HCT116 (cell line): ENCODE results near the gene CAMKMT. TPM values are rescaled to one million over a fixed set of nuclear protein-coding genes. Genes with fewer than 3 reads are reported as not detected.

Experiments used
- ATAC-seq: fragments of 200-7000 bp; cut with Tn5 transposase; 2 replicates; pipeline ENCODE4 v1.9.1; 2020; ENCODE audit warnings: mild to moderate bottlenecking, moderate library complexity
- BruUV-seq: library from RNA; stranded (reverse); fragments of 400-500 nt; replicated peaks from 2 replicates; lab custom pipeline; 2021; lab: Mats Ljungman, UMichigan
- CTCF ChIA-PET: fragments of 300-600 bp; sonication (Branson Sonifier 250); formaldehyde crosslinking; loops from one replicate; lab custom pipeline; 2021; ENCODE audit warnings: antibody characterized with exemption; lab: Charles Lee
- POLR2A ChIA-PET: fragments of 300-600, 350-600 bp; sonication (Branson Sonifier 250); formaldehyde crosslinking; loops from one replicate; lab custom pipeline; 2021; ENCODE audit warnings: antibody characterized with exemption; lab: Charles Lee
- RAD21 ChIA-PET, 2 experiments: fragments of 300-600 bp; sonication (Branson Sonifier 250); formaldehyde crosslinking; loops; one replicate each; lab custom pipeline; 2023; ENCODE audit warnings: low total read pairs in 2 of 2; ENCODE audit not compliant: uncharacterized antibody in 2 of 2, unreplicated experiment in 2 of 2, low non-redundant PET in 1 of 2; lab: Charles Lee
- DNase-seq: peaks from one replicate; pipeline ENCODE4 v3.0.0-alpha.2; 2010; ENCODE audit warnings: low read depth, low spot score
- H2AFZ ChIP-seq: fragments of 200-600 bp; shearing (Covaris generic), sonication (generic); 2 replicates; pipeline ENCODE4 v1.6.1; 2017; ENCODE audit warnings: low read depth, mixed run types, mixed read lengths, antibody characterized with exemption, low read length; ENCODE audit not compliant: poor library complexity, severe bottlenecking
- H3K27ac ChIP-seq: 2 replicates; pipeline ENCODE4 v1.5.1; 2012; ENCODE audit warnings: low read depth, low read length
- H3K27me3 ChIP-seq: fragments of 200-600 bp; sonication (generic); 2 replicates; pipeline ENCODE4 v1.6.1; 2016; ENCODE audit warnings: mixed run types, low read length, mixed read lengths; ENCODE audit not compliant: insufficient read depth
- H3K36me3 ChIP-seq, 2 experiments: fragments of 200-500 bp in 1 of 2; fragments of 200-600 bp in 1 of 2; sonication (Bioruptor generic) in 1 of 2; sonication (generic) in 1 of 2; 2 replicates each; pipeline versions ENCODE4 v1.5.1 to v1.6.1; 2014 to 2016; ENCODE audit warnings: low read length in 2 of 2, inconsistent platforms in 1 of 2, mixed read lengths in 1 of 2, mixed run types in 1 of 2; ENCODE audit not compliant: insufficient read depth in 2 of 2, control insufficient read depth in 1 of 2
- H3K4me1 ChIP-seq, 2 experiments: fragments of 200-600 bp in 1 of 2; sonication (generic) in 1 of 2; 2 replicates each; pipeline versions ENCODE4 v1.5.1 to v1.6.1; 2012 to 2017; ENCODE audit warnings: low read length in 2 of 2, inconsistent platforms in 1 of 2, mild to moderate bottlenecking in 1 of 2, mixed read lengths in 1 of 2, mixed run types in 1 of 2, moderate library complexity in 1 of 2; ENCODE audit not compliant: insufficient read depth in 2 of 2, control insufficient read depth in 1 of 2
- H3K4me2 ChIP-seq: fragments of 200-600 bp; sonication (generic); 2 replicates; pipeline ENCODE4 v1.6.1; 2017; ENCODE audit warnings: mixed run types, low read length, mixed read lengths
- H3K4me3 ChIP-seq, 2 experiments: fragments of 200-600 bp in 1 of 2; sonication (generic) in 1 of 2; replicated peaks in 1 of 2; 2 replicates each; pipeline ENCODE4 v1.5.1; 2011 to 2016; ENCODE audit warnings: low read length in 2 of 2, control low read depth in 1 of 2, low read depth in 1 of 2, mild to moderate bottlenecking in 1 of 2, mixed read lengths in 1 of 2, mixed run types in 1 of 2
- H3K79me2 ChIP-seq: fragments of 200-600 bp; sonication (generic); 2 replicates; pipeline ENCODE4 v1.6.1; 2017; ENCODE audit warnings: mild to moderate bottlenecking, mixed run types, low read length, moderate library complexity, mixed read lengths; ENCODE audit not compliant: insufficient read depth
- H3K9ac ChIP-seq: fragments of 200-600 bp; sonication (generic); 2 replicates; pipeline ENCODE4 v1.6.1; 2016; ENCODE audit warnings: low read length, mixed read lengths
- H3K9me2 ChIP-seq: fragments of 200-600 bp; sonication (generic), shearing (Covaris generic); 2 replicates; pipeline ENCODE4 v1.6.1; 2017; ENCODE audit warnings: mixed run types, mild to moderate bottlenecking, moderate library complexity; ENCODE audit not compliant: insufficient read depth
- H3K9me3 ChIP-seq, 2 experiments: fragments of 200-500 bp in 1 of 2; fragments of 200-600 bp in 1 of 2; sonication (Bioruptor generic) in 1 of 2; sonication (generic) in 1 of 2; 2 replicates each; pipeline ENCODE4 v1.6.1; 2014 to 2017; ENCODE audit warnings: low read length in 2 of 2, mixed read lengths in 2 of 2, inconsistent platforms in 1 of 2, low read depth in 1 of 2, mild to moderate bottlenecking in 1 of 2, mixed run types in 1 of 2, moderate library complexity in 1 of 2; ENCODE audit not compliant: control insufficient read depth in 1 of 2, insufficient read depth in 1 of 2
- H4K20me1 ChIP-seq: fragments of 200-600 bp; sonication (generic), shearing (Covaris generic); 2 replicates; pipeline ENCODE4 v1.6.1; 2017; ENCODE audit warnings: mixed run types, mild to moderate bottlenecking, moderate library complexity; ENCODE audit not compliant: insufficient read depth
- CBX3 ChIP-seq: IDR thresholded peaks from 2 replicates; pipeline ENCODE4 v1.6.1; 2012; ENCODE audit warnings: low read depth
- EGR1 ChIP-seq: IDR thresholded peaks from 2 replicates; pipeline ENCODE4 v1.6.1; 2012; ENCODE audit warnings: low read depth
- ELF1 ChIP-seq: IDR thresholded peaks from 2 replicates; pipeline ENCODE4 v1.6.1; 2012; ENCODE audit warnings: low read depth, borderline replicate concordance
- EZH2 ChIP-seq: fragments of 200-600 bp; sonication (generic); IDR thresholded peaks from 2 replicates; pipeline ENCODE4 v1.6.1; 2017; ENCODE audit warnings: antibody characterized with exemption, mixed run types
- EZH2phosphoT487 ChIP-seq: fragments of 200-600 bp; IDR thresholded peaks from 2 replicates; pipeline ENCODE4 v1.6.1; 2018; ENCODE audit warnings: antibody characterized with exemption, borderline replicate concordance
- POLR2A ChIP-seq: IDR thresholded peaks from 2 replicates; pipeline ENCODE4 v1.7.0; 2011; ENCODE audit warnings: borderline replicate concordance; ENCODE audit not compliant: insufficient read depth, insufficient read length; ENCODE audit errors: extremely low read depth
- SIN3A ChIP-seq: IDR thresholded peaks from 2 replicates; pipeline ENCODE4 v1.6.1; 2012; ENCODE audit warnings: low read depth
- SP1 ChIP-seq: IDR thresholded peaks from 2 replicates; pipeline ENCODE4 v1.6.1; 2012; ENCODE audit warnings: low read depth
- TCF7L2 ChIP-seq: IDR thresholded peaks from 2 replicates; pipeline ENCODE4 v1.7.0; 2011; ENCODE audit warnings: borderline replicate concordance, inconsistent platforms; ENCODE audit not compliant: insufficient read depth, insufficient read length; ENCODE audit errors: extremely low read depth
- ZBTB33 ChIP-seq: IDR thresholded peaks from 2 replicates; pipeline ENCODE4 v1.6.1; 2011; ENCODE audit warnings: mild to moderate bottlenecking, low read length, moderate library complexity; ENCODE audit not compliant: insufficient replicate concordance; ENCODE audit errors: extremely low read depth
- ZFX ChIP-seq: fragments of 450-650 bp; IDR thresholded peaks from 2 replicates; pipeline ENCODE4 v1.6.1; 2017
- ZNF274 ChIP-seq: fragments of 200-500 bp; sonication (Bioruptor generic); IDR thresholded peaks from 2 replicates; pipeline ENCODE4 v1.6.1; 2014; ENCODE audit warnings: mild to moderate bottlenecking, low read depth, low read length, inconsistent platforms
- intact Hi-C: fragments of 100-400 bp; cut with micrococcal nuclease; formaldehyde crosslinking; loops from 2 replicates; pipeline ENCODE4 v1.10.0; 2022
- total RNA-seq: library from RNA; stranded (reverse); gene quantifications from one replicate; pipeline ENCODE4 v1.2.1, GENCODE V29; 2021; ENCODE audit not compliant: unreplicated experiment
- TF ChIP-seq, protein P1 (sequence below): IDR thresholded peaks from 2 replicates; pipeline ENCODE4 v1.6.1; 2012
- TF ChIP-seq, protein P2 (sequence below): IDR thresholded peaks from 2 replicates; pipeline ENCODE4 v1.6.1; 2012; ENCODE audit warnings: low read depth
- TF ChIP-seq, protein P3 (sequence below), 3 experiments: fragments of 200-600 bp in 1 of 3; sonication (generic) in 1 of 3; IDR thresholded peaks in 2 of 3; conservative IDR thresholded peaks in 1 of 3; 2 replicates each; pipeline ENCODE4 v1.5.1; 2012 to 2017; ENCODE audit warnings: low read depth in 2 of 3, low read length in 2 of 3, antibody characterized with exemption in 1 of 3, borderline replicate concordance in 1 of 3, control low read depth in 1 of 3, mild to moderate bottlenecking in 1 of 3, mixed read lengths in 1 of 3, mixed run types in 1 of 3, moderate library complexity in 1 of 3; ENCODE audit not compliant: insufficient read depth in 1 of 3

The CAMKMT gene
- total RNA-seq, 1 experiment from 2014 or later, result 10.6 TPM

- no peaks in the 10 kb centered on the region for H3K4me1 ChIP-seq
- TF ChIP-seq ZFX (no peak), EZH2 (no peak), SIN3A (no peak), SP1 (no peak), EZH2phosphoT487 (no peak), ZBTB33 (no peak), POLR2A (no peak), TCF7L2 (no peak), ZNF274 (no peak), CBX3 (no peak), ELF1 (no peak), EGR1 (no peak)
- TF ChIP-seq, protein P1, sequence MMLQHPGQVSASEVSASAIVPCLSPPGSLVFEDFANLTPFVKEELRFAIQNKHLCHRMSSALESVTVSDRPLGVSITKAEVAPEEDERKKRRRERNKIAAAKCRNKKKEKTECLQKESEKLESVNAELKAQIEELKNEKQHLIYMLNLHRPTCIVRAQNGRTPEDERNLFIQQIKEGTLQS, result no peak
- TF ChIP-seq, protein P2, sequence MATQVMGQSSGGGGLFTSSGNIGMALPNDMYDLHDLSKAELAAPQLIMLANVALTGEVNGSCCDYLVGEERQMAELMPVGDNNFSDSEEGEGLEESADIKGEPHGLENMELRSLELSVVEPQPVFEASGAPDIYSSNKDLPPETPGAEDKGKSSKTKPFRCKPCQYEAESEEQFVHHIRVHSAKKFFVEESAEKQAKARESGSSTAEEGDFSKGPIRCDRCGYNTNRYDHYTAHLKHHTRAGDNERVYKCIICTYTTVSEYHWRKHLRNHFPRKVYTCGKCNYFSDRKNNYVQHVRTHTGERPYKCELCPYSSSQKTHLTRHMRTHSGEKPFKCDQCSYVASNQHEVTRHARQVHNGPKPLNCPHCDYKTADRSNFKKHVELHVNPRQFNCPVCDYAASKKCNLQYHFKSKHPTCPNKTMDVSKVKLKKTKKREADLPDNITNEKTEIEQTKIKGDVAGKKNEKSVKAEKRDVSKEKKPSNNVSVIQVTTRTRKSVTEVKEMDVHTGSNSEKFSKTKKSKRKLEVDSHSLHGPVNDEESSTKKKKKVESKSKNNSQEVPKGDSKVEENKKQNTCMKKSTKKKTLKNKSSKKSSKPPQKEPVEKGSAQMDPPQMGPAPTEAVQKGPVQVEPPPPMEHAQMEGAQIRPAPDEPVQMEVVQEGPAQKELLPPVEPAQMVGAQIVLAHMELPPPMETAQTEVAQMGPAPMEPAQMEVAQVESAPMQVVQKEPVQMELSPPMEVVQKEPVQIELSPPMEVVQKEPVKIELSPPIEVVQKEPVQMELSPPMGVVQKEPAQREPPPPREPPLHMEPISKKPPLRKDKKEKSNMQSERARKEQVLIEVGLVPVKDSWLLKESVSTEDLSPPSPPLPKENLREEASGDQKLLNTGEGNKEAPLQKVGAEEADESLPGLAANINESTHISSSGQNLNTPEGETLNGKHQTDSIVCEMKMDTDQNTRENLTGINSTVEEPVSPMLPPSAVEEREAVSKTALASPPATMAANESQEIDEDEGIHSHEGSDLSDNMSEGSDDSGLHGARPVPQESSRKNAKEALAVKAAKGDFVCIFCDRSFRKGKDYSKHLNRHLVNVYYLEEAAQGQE, result no peak
- TF ChIP-seq, protein P3, sequence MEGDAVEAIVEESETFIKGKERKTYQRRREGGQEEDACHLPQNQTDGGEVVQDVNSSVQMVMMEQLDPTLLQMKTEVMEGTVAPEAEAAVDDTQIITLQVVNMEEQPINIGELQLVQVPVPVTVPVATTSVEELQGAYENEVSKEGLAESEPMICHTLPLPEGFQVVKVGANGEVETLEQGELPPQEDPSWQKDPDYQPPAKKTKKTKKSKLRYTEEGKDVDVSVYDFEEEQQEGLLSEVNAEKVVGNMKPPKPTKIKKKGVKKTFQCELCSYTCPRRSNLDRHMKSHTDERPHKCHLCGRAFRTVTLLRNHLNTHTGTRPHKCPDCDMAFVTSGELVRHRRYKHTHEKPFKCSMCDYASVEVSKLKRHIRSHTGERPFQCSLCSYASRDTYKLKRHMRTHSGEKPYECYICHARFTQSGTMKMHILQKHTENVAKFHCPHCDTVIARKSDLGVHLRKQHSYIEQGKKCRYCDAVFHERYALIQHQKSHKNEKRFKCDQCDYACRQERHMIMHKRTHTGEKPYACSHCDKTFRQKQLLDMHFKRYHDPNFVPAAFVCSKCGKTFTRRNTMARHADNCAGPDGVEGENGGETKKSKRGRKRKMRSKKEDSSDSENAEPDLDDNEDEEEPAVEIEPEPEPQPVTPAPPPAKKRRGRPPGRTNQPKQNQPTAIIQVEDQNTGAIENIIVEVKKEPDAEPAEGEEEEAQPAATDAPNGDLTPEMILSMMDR (IDR thresholded peaks at IDR 0.05 in 2 of 3, conservative IDR thresholded peaks at IDR 0.05 in 1 of 3; ENCODE audit: borderline replicate concordance in 1 of 3, insufficient read depth in 1 of 3, low read depth in 2 of 3, low read length in 2 of 3), result no peak
- H3K9me3 ChIP-seq, result no peaks in the 10 kb centered on the region
- no peak overlapping the region for H3K4me2 ChIP-seq
- DNase-seq, result no peak
- no peaks in the 10 kb centered on the region for H4K20me1 ChIP-seq
- no peak overlapping the region for H3K9ac ChIP-seq
- no peaks in the 10 kb centered on the region for H3K9me2 ChIP-seq
- no TSS peak for BruUV-seq
- no peak overlapping the region for H3K27ac ChIP-seq
- ChIA-PET POLR2A (no interaction called here), CTCF (interaction anchor here (1.4 kb wide), 1 partner anchor 10 kb away, joined by 4 read pairs; no protein-coding TSS in a partner anchor), RAD21 (no interaction called here)
- no peak overlapping the region for H3K4me3 ChIP-seq
- intact Hi-C loops, result no loop called here
- H3K79me2 ChIP-seq, result no peaks in the 10 kb centered on the region
- no peaks in the 10 kb centered on the region for H3K27me3 ChIP-seq
- no peaks in the 10 kb centered on the region for H3K36me3 ChIP-seq
- H2AFZ ChIP-seq, result no peak overlapping the region
- no peak for ATAC-seq
Observed at GRCh38 chr2:44705356-44705755, 343.6 kb downstream of the CAMKMT start.
